ENCODE measurements around the gene CYP4Z1. TPM values are rescaled to one million over a fixed set of nuclear protein-coding genes. Genes with fewer than 3 reads are reported as not detected.
A peak's percentile ranks its signal among the peaks of the same experiment; 100 is the strongest.
"Not testable (repeated sequence)": the region's sequence is repeated elsewhere in the genome, so short reads cannot be mapped to it uniquely, and the experiment has no call there.

Gene CYP4Z1
- polyA plus RNA-seq, 1 of the 3 experiments (the other 2 are of a cell fraction) = not detected

GRCh38 chr1:47140358-47140757, 73.3 kb downstream of the CYP4Z1 start:
- H3K36me3 ChIP-seq (replicated peaks in 1 of 2; ENCODE audit: control insufficient read depth in 1 of 2, insufficient read depth in 2 of 2, low read length in 1 of 2); POLR2A ChIA-PET; H3K4me1 ChIP-seq (ENCODE audit: control insufficient read depth in 1 of 2, insufficient read depth in 2 of 2, low read depth in 1 of 2, low read length in 1 of 2); H3K4me3 ChIP-seq (ENCODE audit: low read depth in 2 of 2, low read length in 1 of 2); H3K27me3 ChIP-seq (ENCODE audit: insufficient read depth); H3F3A ChIP-seq (replicated peaks; ENCODE audit: insufficient read depth); H4K20me1 ChIP-seq (ENCODE audit: insufficient read depth); H2AFZ ChIP-seq (ENCODE audit: low read depth); CTCF ChIA-PET; H3K27ac ChIP-seq (ENCODE audit: low read depth in 2 of 2, low read length in 1 of 2); H3K79me2 ChIP-seq (ENCODE audit: insufficient read depth); H3K9me3 ChIP-seq; H3K9me2 ChIP-seq; DNase-seq; H3K9ac ChIP-seq; H3K4me2 ChIP-seq: not testable (repeated sequence)
- 58% methylated on average over 3 of the region's 3 CpGs for WGBS (ENCODE audit: low lambda C conversion rate)

- H3K4me1 ChIP-seq (ENCODE audit: control insufficient read depth in 1 of 2, insufficient read depth in 2 of 2, low read depth in 1 of 2, low read length in 1 of 2); H3K9me2 ChIP-seq; H3F3A ChIP-seq (replicated peaks; ENCODE audit: insufficient read depth); H3K79me2 ChIP-seq (ENCODE audit: insufficient read depth); H4K20me1 ChIP-seq (ENCODE audit: insufficient read depth); H3K36me3 ChIP-seq (replicated peaks in 1 of 2; ENCODE audit: control insufficient read depth in 1 of 2, insufficient read depth in 2 of 2, low read length in 1 of 2); H3K9me3 ChIP-seq; DNase-seq; H3K4me2 ChIP-seq; POLR2A ChIA-PET; H3K9ac ChIP-seq; H3K4me3 ChIP-seq (ENCODE audit: low read depth in 2 of 2, low read length in 1 of 2); H3K27ac ChIP-seq (ENCODE audit: low read depth in 2 of 2, low read length in 1 of 2); H2AFZ ChIP-seq (ENCODE audit: low read depth); H3K27me3 ChIP-seq (ENCODE audit: insufficient read depth); CTCF ChIA-PET: not testable (repeated sequence)
- TF ChIP-seq CTCF (IDR thresholded peaks at IDR 0.05) (peak; percentile 53), SMC3 (IDR thresholded peaks at IDR 0.05; ENCODE audit: low read depth, low read length) (peak; percentile 23; the same call in 1 of the 2 replicates), RAD21 (IDR thresholded peaks at IDR 0.05; ENCODE audit: low read length) (0 out of 2 replicates have a peak, but pooled peaks have one; percentile 12)
- 32% methylated on average over 6 of the region's 6 CpGs for WGBS (ENCODE audit: low lambda C conversion rate)
Measured at GRCh38 chr1:47143654-47144053, 76.6 kb downstream of the CYP4Z1 start.

- H3K4me3 ChIP-seq (ENCODE audit: low read depth in 2 of 2, low read length in 1 of 2); CTCF ChIA-PET; H3K36me3 ChIP-seq (replicated peaks in 1 of 2; ENCODE audit: control insufficient read depth in 1 of 2, insufficient read depth in 2 of 2, low read length in 1 of 2); DNase-seq; H3K9me3 ChIP-seq; H4K20me1 ChIP-seq (ENCODE audit: insufficient read depth); H3K9ac ChIP-seq; H3F3A ChIP-seq (replicated peaks; ENCODE audit: insufficient read depth); H3K4me2 ChIP-seq; H3K79me2 ChIP-seq (ENCODE audit: insufficient read depth); H3K9me2 ChIP-seq; H3K27me3 ChIP-seq (ENCODE audit: insufficient read depth); H2AFZ ChIP-seq (ENCODE audit: low read depth); POLR2A ChIA-PET; H3K27ac ChIP-seq (ENCODE audit: low read depth in 2 of 2, low read length in 1 of 2); H3K4me1 ChIP-seq (ENCODE audit: control insufficient read depth in 1 of 2, insufficient read depth in 2 of 2, low read depth in 1 of 2, low read length in 1 of 2): not testable (repeated sequence)
- WGBS (ENCODE audit: low lambda C conversion rate) = 17% methylated on average over 1 of the region's 1 CpG
Measured at GRCh38 chr1:47146495-47146894, 79.5 kb downstream of the CYP4Z1 start.
